HG03342 (cell line): Measurements from ENCODE around the gene STXBP5.

Source experiments
- ATAC-seq: cut with Tn5 transposase; IDR thresholded peaks from one replicate; pipeline ENCODE4 v1.9.1; 2021; ENCODE audit warnings: mild to moderate bottlenecking, moderate library complexity; ENCODE audit not compliant: unreplicated experiment

The STXBP5 gene

GRCh38 chr6:147204060-147204785, at the start of gene STXBP5:
Gene STXBP5, plus strand, starts transcription at chr6:147204417. Its CDS starts 116 bp downstream, at chr6:147204533.
- peak; percentile 26 for ATAC-seq

DNA sequence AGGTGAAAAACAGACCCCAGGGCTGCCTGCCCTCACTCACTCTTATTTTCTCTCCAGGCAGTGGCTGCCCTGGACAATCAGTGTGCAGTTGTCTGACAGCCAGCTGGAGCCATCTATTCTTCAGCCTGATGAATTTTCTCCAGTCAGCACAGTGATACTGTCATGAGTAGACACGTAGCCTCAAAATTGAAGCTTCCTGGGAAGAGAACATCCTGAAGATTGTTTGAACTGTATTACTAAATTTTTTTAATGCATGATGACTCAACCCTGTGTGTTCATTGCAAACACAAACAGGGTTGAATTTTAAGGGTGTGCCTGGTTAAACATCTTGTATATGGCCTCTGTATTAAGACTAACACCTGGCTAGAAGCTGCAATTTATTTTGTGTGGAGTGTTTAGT, 49.8 kb upstream of the STXBP5 start:
- no peak for ATAC-seq

DNA sequence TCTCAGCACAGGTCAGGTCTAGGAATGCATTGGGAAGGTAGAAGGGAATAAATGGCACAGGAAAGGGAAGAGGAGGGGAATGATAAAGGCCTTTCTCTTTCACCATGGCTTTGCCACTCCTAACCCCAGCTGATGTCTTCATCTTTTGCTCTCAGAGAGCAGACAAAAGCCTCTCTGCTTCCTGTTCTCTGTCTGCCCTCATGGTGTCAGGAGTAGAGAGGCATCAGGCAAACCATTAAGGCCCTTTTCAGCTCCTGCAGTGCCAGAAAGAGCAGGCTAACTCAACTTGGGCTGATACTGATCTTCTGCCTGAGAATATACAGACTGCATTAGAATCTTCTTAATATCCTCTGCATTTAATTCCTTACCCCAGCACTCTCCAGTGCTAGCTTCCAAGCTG, 48.0 kb upstream of the STXBP5 start:
- ATAC-seq: no peak

DNA sequence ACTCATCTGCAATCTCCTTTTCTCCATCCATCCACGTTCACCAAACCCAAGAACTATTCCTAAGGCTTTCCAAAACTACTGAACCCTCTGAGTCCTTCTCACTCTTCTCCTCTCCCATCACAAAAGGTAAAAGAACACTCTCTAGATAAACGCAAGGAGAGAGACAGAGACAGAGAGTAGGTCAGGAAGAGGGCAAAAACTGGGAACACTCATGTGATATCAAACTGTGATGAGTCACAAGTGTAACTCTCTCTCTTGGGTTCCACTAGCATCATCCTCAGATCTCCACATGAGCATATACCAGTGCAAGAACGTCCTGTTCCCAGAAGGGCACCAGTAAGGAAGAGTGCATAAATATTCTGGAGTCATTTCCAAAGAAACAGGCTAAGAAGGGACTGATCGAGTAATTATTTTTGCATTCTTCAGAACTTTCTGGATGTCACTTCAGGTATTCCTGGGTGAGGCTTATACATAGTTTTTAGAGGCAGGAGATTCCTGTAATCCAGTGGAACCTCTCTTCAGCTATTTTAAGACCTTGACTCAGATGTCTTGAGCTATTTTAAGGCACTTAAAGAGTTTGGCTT, 47.3 kb upstream of the STXBP5 start:
- no peak for ATAC-seq

- no peak for ATAC-seq
Observed at GRCh38 chr6:147157930-147158329, 46.3 kb upstream of the STXBP5 start.

GRCh38 chr6:147158881-147159280, 45.3 kb upstream of the STXBP5 start:
- no peak for ATAC-seq

- no peak for ATAC-seq
Observed at GRCh38 chr6:147159536-147160374, 44.5 kb upstream of the STXBP5 start.

GRCh38 chr6:147160593-147160992, 43.6 kb upstream of the STXBP5 start:
- ATAC-seq: no peak

GRCh38 chr6:147161253-147161973, 42.8 kb upstream of the STXBP5 start:
- ATAC-seq: no peak

DNA sequence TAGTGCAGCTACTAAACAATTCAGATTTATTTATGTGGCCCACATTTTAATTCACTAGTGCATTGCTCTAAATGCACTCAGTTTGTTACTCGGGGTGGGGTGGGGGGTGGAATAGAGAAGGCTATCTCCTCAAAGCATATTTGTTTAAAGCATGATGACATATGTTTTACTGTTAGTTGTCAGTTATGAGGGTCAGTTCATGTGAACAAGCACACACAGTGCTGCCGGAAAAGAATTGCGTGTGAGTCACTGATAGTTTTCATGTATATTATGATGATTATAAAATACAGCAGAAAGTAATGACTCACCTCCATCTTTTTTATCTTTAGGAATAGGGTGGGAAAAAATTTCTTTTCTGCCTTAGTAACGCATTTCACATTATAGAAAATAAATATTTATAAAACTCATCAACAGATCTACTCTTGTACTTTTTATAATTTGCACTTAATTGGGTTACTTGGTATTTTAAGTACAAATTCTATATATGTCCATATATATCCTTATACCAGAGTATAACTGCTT, 42.2 kb upstream of the STXBP5 start:
- no peak for ATAC-seq

- ATAC-seq: no peak
Observed at GRCh38 chr6:147164761-147165160, 39.5 kb upstream of the STXBP5 start.

GRCh38 chr6:147166360-147166944, 37.8 kb upstream of the STXBP5 start:
- ATAC-seq: no peak

GRCh38 chr6:147166992-147167391, 37.2 kb upstream of the STXBP5 start:
- no peak for ATAC-seq

DNA sequence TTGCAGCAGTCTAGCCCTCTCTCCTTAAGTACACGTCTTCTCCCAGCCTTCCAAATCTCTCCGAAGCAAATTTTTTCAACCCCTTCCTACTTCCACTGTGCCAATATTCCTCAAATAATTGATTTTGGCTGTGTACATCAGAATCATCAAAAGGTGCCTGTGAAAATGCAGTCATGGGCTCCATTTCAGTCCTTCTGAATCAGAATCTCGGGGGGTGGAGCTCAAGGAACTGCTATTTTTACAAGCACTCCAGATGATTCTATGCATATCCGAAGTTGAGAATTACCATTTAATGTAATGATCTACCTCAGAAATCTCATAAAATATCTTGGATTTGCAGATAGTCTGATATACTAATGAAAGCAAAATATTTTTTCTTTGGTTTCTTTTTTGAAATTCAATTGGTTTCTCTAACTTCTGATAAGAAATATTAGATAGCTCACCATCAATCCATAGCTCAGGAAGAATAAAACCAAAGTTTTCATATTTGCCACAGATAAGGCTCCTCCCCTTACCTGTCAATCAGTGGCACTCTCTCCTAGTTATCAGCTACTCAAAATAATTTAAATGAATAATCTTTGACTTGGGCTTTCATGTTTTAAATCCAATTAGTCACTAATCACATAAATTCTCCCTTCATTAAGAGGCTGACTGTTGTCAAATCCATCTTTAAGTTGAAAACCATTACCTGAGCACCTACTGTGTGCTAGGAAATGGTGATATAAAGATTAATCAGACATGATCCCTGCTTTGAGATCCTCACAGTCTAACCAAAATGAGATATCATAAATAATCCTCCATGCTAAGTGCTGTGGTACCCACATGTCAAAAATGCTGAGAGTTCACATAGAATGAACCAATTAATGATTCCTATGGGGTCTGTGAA, 36.4 kb upstream of the STXBP5 start:
- no peak for ATAC-seq

DNA sequence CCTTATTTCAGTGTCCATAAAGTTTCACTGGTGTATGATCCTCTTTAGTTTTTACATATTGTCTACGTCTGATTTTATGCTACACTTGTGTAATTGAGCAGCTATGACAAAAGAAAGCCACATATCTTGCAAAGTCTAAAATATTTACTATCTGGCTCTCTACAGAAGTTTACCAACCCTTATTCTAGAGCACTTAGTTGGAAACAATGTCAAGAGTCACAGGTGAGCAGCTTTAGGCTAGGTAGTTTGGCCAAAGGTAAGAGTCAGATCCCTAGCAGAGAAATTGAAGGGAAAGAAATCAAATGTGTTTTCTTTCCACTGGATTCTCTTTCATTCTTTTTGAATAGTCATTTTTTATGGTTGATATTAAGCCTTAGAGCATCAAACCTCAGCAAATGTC, 34.7 kb upstream of the STXBP5 start:
- ATAC-seq: no peak

GRCh38 chr6:147170269-147170668, 33.9 kb upstream of the STXBP5 start:
- ATAC-seq: no peak

- ATAC-seq: no peak
Observed at GRCh38 chr6:147173140-147173539, 31.1 kb upstream of the STXBP5 start.

- no peak for ATAC-seq
Observed at GRCh38 chr6:147173675-147174308, 30.4 kb upstream of the STXBP5 start.

GRCh38 chr6:147176795-147177194, 27.4 kb upstream of the STXBP5 start:
- ATAC-seq: no peak
